HG03064 (cell line): Measurements from ENCODE around the gene ZNF213.

Source experiments
- ATAC-seq: cut with Tn5 transposase; IDR thresholded peaks from one replicate; pipeline ENCODE4 v1.9.1; 2021; ENCODE audit warnings: low read depth; ENCODE audit not compliant: unreplicated experiment

The ZNF213 gene

GRCh38 chr16:3147046-3147756 lies 12.4 kb downstream of the ZNF213 start:
- no peak for ATAC-seq

DNA sequence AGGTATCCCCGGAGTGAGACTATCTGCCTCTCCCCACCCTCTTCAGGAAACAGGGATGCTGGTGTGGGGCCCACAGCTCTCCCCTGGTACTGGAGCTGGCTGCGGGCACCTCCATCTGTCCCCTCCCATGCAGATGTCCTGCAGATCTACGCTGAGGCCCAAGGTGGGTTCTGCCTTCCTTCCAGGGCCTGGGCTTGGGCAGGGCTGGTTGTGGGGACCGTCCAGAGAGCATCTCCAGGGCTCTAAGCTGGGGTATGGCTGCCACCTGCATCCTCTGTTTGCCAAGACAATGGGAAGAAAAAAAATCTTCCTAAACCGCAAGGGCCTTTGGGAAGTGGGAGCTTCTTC lies 12.9 kb downstream of the ZNF213 start:
- ATAC-seq: no peak

DNA sequence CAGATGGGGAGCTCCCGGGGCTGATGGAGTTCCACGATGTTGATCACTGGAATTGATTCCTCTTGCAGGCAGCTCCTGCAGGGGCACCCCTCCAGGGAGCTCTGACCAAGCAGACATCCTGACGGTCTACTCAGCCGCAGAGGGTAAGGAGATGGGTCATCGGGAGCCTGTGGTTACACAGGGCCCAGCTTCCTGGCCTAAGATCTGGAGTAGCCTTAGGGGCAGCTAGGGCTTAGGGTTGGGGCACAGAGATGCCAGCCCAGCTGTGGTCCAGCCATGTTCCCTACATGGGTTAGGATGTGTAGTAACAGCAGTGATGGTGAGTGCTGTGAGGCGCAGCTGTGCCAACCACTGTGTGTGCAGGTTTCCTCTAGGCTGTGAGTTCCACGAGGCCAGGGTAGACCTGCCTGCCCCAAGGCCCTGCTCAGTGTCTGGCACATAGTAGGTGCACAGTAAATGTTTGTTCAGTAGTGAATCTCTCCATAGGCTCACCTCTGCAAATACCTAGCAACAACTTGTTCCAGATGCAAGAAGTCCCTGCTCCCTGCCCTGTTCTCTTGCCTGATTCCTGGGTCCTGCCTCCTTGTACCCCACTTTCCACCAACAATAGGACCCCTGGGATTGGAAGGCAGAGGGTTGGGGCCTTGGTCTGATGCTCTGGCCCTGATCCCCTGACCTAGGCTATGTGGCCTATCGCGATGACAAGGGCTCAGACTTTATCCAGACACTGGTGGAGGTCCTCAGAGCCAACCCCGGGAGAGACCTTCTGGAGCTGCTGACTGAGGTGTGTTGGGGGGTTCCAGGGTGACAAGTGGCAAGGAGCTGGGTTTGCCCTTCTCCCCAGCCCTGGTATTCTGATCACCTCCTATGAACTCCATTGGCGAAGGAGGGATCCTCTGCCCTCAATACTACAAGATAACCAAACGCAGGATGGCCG lies 13.7 kb downstream of the ZNF213 start:
- ATAC-seq: no peak

- ATAC-seq: no peak
Measured at GRCh38 chr16:3149193-3149530, 14.3 kb downstream of the ZNF213 start.

DNA sequence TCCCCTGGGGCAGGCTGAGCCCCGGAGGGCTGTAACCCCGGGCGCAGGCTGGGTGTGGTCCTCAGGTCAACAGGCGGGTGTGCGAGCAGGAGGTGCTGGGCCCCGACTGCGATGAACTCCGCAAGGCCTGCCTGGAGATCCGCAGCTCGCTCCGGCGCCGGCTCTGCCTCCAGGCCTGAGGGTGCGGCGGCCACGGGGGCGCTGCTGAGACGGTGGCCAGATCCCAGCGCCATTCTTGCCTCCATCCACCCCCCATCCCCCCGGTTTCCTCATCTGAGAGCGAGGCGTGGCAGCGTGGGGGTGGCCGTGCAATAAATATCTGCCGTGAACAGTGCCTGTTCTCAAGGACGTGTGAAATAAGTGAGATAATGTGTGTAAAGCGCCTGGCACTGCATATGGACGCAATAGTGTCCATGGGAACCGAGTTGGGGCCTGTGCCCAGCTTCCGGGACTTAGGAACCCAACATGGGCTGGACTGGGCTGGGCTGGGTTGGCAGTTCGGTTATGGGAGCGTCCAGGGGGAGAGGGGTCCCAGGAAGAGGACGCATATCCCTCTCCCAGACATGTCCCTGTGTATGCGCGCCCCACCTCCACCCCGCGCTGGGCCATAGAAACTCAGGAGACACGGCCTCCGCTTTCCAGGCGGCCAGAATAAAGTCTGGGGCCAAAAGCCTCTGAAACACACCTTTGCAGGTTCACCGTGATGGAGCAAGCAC lies 15.0 kb downstream of the ZNF213 start:
- ATAC-seq: no peak

DNA sequence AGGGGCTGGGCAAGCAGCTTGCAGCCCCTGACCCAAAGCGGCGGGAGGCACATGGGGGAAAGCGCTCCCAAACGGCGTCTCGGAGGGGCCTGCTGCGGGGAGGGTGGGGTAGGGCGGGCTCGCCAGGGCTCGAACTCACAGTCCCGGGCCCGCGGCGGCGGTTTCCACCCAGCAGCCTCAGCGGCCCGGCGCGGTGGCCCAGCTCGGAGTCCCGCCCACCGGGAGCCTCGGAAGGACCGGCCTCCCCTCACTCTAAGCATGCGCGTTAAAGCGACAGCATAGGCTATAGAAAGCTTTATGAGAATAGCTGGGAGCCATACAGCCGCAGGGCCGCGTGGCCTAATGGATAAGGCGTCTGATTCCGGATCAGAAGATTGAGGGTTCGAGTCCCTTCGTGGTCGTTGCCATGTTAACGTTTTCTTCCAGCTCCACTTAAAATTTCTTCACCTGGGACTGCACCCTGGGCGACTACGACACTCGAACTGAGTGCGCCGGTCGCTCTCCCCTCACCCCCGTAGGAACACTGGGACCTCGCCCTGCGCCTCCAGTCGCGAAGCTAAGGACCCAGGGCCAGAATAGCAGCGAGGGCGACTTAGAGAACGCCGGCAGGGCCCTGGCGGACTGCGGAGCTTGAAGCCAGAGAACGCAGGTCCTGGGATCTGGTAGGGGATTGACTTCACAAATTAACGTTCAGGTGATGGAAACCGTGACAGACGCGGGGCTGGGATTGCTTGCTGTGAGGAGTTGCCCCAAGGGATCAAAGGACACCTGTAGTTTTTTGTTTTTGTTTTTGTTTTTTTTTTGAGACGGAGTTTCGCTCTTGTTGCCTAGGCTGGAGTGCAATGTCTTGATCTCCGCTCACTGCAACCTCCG lies 15.8 kb downstream of the ZNF213 start:
- ATAC-seq: peak; percentile 52

DNA sequence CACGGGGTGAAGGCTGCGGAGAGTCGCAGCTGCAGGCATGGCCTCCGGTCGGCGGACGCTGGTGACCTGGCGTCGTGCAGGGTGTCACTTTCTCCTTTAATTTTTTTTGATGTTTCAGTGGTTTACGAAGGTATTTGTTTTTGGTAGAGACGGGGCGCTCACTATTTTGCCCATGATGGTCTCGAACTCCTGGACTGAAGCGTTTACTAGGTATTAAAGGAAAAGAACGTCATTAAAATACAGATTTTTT lies 17.1 kb downstream of the ZNF213 start:
- ATAC-seq: no peak

DNA sequence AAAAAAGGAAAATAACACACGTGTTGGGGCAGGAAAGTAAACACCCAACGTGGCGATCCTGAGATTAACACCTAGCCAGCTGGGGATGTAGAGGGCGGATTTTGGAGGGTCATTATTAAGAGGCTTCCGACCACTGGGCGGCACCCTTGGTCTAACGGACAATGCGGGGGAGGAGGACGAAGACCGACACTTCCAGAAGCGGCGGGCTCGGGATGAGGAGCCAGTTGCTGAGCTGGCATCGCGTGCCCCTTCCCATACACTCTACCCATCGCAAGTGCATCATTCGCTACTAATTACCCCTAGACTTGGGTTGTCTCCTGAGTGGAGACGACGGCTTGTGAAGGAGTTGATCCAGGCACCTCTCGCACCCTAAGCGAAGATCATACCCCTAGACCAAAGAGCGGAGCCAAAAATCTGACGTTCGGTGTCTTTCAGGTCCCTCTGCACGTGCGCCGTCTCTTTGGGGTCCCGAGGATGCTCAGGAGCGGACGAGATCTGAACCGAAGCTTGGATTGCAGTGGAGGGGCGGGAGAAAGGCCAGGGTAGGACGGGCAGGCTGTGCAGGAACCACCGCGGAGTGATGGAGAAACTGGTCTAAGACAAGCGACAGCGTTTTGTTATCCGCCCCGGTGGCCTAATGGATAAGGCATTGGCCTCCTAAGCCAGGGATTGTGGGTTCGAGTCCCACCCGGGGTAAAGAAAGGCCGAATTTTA lies 17.6 kb downstream of the ZNF213 start:
- ATAC-seq: no peak

- ATAC-seq: no peak
Measured at GRCh38 chr16:3152991-3153368, 18.2 kb downstream of the ZNF213 start.

GRCh38 chr16:3155181-3155580 lies 20.4 kb downstream of the ZNF213 start:
- ATAC-seq: no peak

GRCh38 chr16:3155972-3156371 lies 21.1 kb downstream of the ZNF213 start:
- ATAC-seq: no peak

DNA sequence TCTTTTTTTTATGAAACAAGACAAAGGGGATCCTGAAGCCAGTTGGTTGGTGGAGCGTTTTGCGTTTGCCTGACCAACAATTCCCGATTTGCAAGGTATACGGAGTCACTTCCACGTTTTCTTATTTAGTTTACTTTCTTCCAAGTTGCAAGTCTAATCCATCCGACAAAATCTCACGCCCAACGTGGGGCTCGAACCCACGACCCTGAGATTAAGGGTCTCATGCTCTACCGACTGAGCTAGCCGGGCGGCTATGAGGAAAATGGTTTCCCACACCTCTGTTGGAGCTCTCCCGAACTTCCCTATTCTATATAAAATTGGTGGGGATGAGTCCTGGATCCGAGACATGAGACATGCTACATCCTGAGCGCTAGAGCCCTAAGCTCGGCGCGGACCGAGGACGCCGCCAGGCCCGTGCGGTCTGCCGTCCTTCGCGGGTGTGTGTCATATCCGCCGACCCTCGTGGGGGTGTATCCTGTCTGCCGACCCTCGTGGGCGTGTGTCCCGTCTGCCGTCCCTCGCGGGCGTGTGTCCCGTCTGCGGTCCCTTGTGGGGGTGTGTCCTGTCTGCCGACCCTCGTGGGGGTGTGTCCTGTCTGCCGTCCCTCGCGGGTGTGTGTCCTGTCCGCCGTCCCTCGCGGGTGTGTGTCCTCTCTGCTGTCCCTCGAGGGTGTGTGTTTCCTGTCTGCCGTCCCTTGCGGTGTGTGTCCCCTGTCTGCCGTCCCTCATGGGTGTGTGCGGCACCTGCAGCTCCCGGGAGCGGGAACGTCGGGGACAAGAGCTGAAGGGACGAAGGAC lies 22.6 kb downstream of the ZNF213 start:
- no peak for ATAC-seq

GRCh38 chr16:3158026-3158509 lies 23.2 kb downstream of the ZNF213 start:
- peak; percentile 6 for ATAC-seq

- ATAC-seq: peak; percentile 46
Measured at GRCh38 chr16:3158510-3159314, 23.9 kb downstream of the ZNF213 start.

GRCh38 chr16:3161235-3162018 lies 26.6 kb downstream of the ZNF213 start:
- ATAC-seq: no peak

GRCh38 chr16:3164121-3164991 lies 29.5 kb downstream of the ZNF213 start:
- no peak for ATAC-seq
